Uterus (tissue), 4 donors: Measurements from ENCODE around the gene TAS2R41. TPM values are rescaled to one million over a fixed set of nuclear protein-coding genes. Genes with fewer than 3 reads are reported as not detected.

Source experiments
- DNase-seq, 2 donors: peaks; one replicate each; pipeline ENCODE4 v3.0.0-alpha.2; 2019 to 2020
- H3K27ac ChIP-seq, 2 donors: fragments of 200-600 bp; sonication (generic); 1 replicate in 1 of 2; 2 replicates in 1 of 2; pipeline ENCODE4 v1.5.1; 2016 to 2018
- H3K27me3 ChIP-seq, 2 donors: fragments of 200-600 bp; sonication (generic); one replicate each; pipeline ENCODE4 v1.5.1; 2018 to 2019; ENCODE audit warnings: control low read depth in 1 of 2
- H3K36me3 ChIP-seq, 2 donors: fragments of 200-600 bp; sonication (generic); one replicate each; pipeline ENCODE4 v1.5.1; 2019; ENCODE audit warnings: control low read depth in 1 of 2
- H3K4me1 ChIP-seq, 2 donors: fragments of 200-600 bp; sonication (generic); one replicate each; pipeline ENCODE4 v1.5.1; 2018 to 2019; ENCODE audit warnings: control low read depth in 1 of 2
- H3K4me3 ChIP-seq, 2 donors: fragments of 200-600 bp; sonication (generic); 1 replicate in 1 of 2; 2 replicates in 1 of 2; pipeline ENCODE4 v1.5.1; 2018 to 2019; ENCODE audit warnings: mild to moderate bottlenecking in 1 of 2
- H3K9me3 ChIP-seq, 2 donors: fragments of 200-600 bp; sonication (generic); one replicate each; pipeline ENCODE4 v1.5.1; 2019; ENCODE audit warnings: control low read depth in 1 of 2
- POLR2A ChIP-seq, 2 donors: fragments of 450-650 bp; IDR thresholded peaks; one replicate each; pipeline ENCODE4 v1.6.1; 2016; ENCODE audit warnings: antibody characterized with exemption in 2 of 2, mild to moderate bottlenecking in 1 of 2, moderate library complexity in 1 of 2
- intact Hi-C: fragments of 100-400 bp; cut with DNase I; formaldehyde crosslinking; loops from one replicate; pipeline ENCODE4 v1.15.1; 2023; ENCODE audit warnings: low total_unique reads
- total RNA-seq, 4 donors: library from RNA; depleted of rRNA in 3 of 4; stranded (reverse); fragments of >200 nt in 3 of 4; gene quantifications; one replicate each; pipeline versions ENCODE4 v1.1.0 to v1.2.4, GENCODE V29; 2014 to 2023
- TF ChIP-seq, protein P1 (sequence below), 4 experiments: fragments of 200-600 bp in 2 of 4; fragments of 450-650 bp in 2 of 4; sonication (generic) in 2 of 4; IDR thresholded peaks; one replicate each; pipeline ENCODE4 v1.5.1; 2016 to 2019; ENCODE audit warnings: antibody characterized with exemption in 4 of 4, mild to moderate bottlenecking in 2 of 4, moderate library complexity in 1 of 4
- donor health status: DM: yes; HTN: yes; CAD: no.

The TAS2R41 gene
- total RNA-seq, 4 donors from 2014 or later: 3.3 TPM; not detected in 3

DNA sequence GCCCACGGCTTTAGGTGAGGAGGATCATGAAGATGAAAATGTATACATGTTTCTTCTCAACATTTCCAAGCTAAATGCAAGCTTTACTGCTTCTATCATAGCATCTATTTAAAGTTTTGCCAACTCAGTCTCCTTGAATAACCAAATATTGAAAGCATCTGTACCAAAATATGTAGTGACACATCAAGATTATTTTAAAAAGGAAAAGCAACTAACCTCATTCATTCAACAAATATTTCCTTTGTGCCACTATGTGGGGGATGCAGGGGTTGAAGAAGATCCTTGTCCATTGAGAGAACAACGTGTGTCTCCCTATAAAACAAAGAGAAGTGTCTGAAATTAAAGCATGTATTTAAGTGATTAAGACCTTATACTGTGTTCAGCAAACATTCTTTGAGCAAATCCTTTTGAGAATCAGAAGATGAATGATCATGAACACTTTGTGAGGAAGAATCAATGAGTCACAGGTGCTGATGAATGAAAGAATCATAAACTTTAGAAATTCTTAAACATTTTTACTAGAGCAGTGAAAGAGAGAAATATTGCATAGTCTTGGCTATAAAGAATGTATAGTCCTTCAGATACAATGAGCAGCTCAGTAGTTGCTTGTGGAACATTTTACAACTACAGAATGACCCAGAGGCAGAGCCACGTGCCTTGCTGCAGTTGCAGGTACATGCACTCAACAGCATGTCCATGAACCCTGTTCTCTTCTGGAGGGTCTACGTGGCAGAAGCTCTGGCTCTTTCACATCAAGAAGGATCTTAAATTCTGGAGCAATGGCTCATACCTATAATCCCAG lies 20.5 kb upstream of the TAS2R41 start:
- Histone ChIP-seq H3K27ac (no peak overlapping the region), H3K27me3 (no peaks in the 10 kb centered on the region), H3K4me1 (no peaks in the 10 kb centered on the region), H3K4me3 (no peak overlapping the region), H3K9me3 (no peaks in the 10 kb centered on the region), H3K36me3 (no peaks in the 10 kb centered on the region)
- TF ChIP-seq, protein P1, sequence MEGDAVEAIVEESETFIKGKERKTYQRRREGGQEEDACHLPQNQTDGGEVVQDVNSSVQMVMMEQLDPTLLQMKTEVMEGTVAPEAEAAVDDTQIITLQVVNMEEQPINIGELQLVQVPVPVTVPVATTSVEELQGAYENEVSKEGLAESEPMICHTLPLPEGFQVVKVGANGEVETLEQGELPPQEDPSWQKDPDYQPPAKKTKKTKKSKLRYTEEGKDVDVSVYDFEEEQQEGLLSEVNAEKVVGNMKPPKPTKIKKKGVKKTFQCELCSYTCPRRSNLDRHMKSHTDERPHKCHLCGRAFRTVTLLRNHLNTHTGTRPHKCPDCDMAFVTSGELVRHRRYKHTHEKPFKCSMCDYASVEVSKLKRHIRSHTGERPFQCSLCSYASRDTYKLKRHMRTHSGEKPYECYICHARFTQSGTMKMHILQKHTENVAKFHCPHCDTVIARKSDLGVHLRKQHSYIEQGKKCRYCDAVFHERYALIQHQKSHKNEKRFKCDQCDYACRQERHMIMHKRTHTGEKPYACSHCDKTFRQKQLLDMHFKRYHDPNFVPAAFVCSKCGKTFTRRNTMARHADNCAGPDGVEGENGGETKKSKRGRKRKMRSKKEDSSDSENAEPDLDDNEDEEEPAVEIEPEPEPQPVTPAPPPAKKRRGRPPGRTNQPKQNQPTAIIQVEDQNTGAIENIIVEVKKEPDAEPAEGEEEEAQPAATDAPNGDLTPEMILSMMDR (IDR thresholded peaks at IDR 0.05): no peak
- no peak for TF ChIP-seq POLR2A (IDR thresholded peaks at IDR 0.05)
- DNase-seq: no peak
- intact Hi-C loops: no loop called here

- Histone ChIP-seq H3K4me3 (no peak overlapping the region), H3K27me3 (no peaks in the 10 kb centered on the region), H3K4me1 (no peaks in the 10 kb centered on the region), H3K9me3 (no peaks in the 10 kb centered on the region), H3K27ac (no peak overlapping the region), H3K36me3 (no peaks in the 10 kb centered on the region)
- intact Hi-C loops: no loop called here
- TF ChIP-seq POLR2A (IDR thresholded peaks at IDR 0.05): no peak
- TF ChIP-seq, protein P1 (IDR thresholded peaks at IDR 0.05): no peak
- DNase-seq: no peak
These were observed 19.4 kb upstream of the TAS2R41 start for GRCh38 chr7:143458263-143458662.

DNA sequence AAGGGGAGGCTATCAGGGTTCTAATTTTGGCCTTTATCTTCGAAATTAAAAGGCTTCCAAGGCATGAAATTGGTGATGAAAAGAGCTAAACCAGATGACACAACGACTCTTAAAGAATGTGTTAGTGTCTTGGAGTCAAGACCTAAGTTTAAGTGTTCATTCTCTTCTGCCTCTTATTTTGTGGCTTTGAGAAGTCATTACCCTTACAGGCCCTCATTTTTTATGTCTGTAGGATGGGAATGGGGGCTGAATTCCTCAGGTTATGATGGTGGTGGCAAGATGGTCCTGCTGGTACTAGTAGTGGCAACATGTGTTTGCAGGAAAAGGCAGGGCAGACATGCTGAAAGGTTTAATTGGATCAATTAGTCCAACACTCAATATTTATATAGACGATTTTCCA lies 19.0 kb upstream of the TAS2R41 start:
- TF ChIP-seq POLR2A (IDR thresholded peaks at IDR 0.05): no peak
- TF ChIP-seq, protein P1 (IDR thresholded peaks at IDR 0.05): no peak
- intact Hi-C loops: no loop called here
- DNase-seq: no peak

DNA sequence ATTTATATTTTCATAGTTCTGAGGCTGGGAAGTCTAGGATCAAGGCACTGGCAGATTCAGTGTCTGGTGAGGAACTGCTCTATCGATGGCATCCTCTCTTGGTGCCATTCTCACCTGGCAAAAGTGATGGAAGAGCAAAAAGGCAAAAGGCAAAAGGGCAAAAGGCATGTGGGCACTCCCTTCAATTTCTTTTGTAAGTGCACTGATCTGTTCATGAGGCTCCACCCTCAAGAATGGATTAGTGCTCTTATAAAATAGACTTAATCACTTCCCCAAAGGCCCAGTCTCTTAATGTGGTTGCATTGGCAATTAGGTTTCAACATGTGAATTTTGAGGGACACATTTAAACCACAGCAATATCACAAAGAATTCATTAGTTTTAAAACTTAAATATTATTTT lies 18.3 kb upstream of the TAS2R41 start:
- TF ChIP-seq, protein P1 (IDR thresholded peaks at IDR 0.05): no peak
- no peak for TF ChIP-seq POLR2A (IDR thresholded peaks at IDR 0.05)
- Histone ChIP-seq H3K36me3 (no peaks in the 10 kb centered on the region), H3K27ac (no peak overlapping the region), H3K4me1 (no peaks in the 10 kb centered on the region), H3K4me3 (no peak overlapping the region), H3K9me3 (no peaks in the 10 kb centered on the region), H3K27me3 (no peaks in the 10 kb centered on the region)
- intact Hi-C loops: no loop called here
- no peak for DNase-seq

More for the DNA sequence above, 19.0 kb upstream of the TAS2R41 start:
- no peak overlapping the region for H3K4me3 ChIP-seq
- no peaks in the 10 kb centered on the region for H3K9me3 ChIP-seq
- no peaks in the 10 kb centered on the region for H3K4me1 ChIP-seq
- H3K27ac ChIP-seq: no peak overlapping the region
- H3K27me3 ChIP-seq: no peaks in the 10 kb centered on the region
- no peaks in the 10 kb centered on the region for H3K36me3 ChIP-seq

GRCh38 chr7:143460271-143460979 lies 17.2 kb upstream of the TAS2R41 start:
- no peak for TF ChIP-seq POLR2A (IDR thresholded peaks at IDR 0.05)
- TF ChIP-seq, protein P1 (IDR thresholded peaks at IDR 0.05): no peak
- no peaks in the 10 kb centered on the region for H3K4me1 ChIP-seq
- intact Hi-C loops: no loop called here
- H3K27ac ChIP-seq: no peak overlapping the region
- no peaks in the 10 kb centered on the region for H3K36me3 ChIP-seq
- H3K27me3 ChIP-seq: no peaks in the 10 kb centered on the region
- no peak overlapping the region for H3K4me3 ChIP-seq
- no peaks in the 10 kb centered on the region for H3K9me3 ChIP-seq
- no peak for DNase-seq
